GM12801 (cell line): ENCODE data around the gene CTTNBP2.

Experiments
- CTCF ChIP-seq: IDR thresholded peaks from one replicate; pipeline ENCODE4 v1.5.1; 2011; ENCODE audit warnings: control low read depth; ENCODE audit not compliant: insufficient read length; ENCODE audit errors: extremely low read depth

CTTNBP2 gene

DNA sequence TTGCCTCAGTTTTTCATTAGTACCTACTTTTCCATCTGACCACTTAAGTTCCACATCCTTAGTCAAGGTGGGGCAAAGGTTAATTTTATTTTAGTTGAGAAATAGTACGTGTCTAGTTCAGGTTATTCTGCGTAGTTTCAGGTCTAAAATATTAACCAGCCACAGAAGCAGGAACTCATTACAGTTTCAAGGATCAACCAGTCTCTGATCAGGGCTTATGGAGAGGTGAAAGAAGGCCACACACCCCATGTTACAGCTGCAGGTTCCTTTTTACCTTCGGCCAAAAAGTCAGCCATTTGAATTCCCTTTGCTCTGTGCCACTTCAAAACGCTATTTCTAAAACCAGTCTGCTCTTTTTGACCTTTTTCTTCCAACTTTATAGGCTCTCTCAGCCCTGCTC, 134.2 kb downstream of the CTTNBP2 start:
- TF ChIP-seq CTCF: no peak

DNA sequence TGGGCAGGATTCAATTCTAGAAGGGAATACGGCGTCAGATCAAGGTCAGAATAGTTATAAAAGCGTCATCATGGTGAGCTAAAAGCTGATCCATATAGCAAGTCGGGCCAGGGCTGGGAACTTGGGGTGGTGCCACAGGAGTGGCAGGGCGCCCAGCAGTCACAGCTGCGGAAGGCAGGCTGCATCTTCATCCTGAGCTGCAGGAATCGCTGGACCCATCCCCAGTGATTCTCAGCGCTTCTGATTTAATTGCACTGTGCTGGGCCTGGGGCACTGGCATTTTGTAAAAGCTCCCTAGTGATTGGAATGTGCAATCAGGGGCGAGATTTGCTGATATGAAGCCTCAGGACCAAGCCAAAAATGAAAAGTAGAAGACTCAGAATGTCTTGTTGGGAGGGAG, 135.3 kb downstream of the CTTNBP2 start:
- TF ChIP-seq CTCF: no peak

DNA sequence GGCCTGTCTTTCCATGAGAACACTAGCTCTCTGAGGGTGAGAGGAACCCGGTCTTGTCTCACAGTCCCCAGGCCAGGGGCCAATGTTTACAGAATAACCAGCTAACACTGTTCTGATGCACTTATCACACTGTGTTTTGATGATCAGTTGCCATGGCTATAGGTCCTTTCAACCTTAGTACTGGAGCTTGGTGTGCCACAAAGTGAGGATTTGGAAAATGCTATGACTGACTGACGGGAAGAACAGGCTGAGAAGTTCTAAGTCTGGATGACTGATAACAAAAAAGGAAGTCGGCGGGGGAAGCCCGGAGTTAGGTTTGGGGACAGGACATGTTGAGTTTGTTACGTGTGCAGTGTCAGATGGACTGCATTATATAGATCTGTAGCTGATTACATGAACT, 141.8 kb downstream of the CTTNBP2 start:
- no peak for TF ChIP-seq CTCF

DNA sequence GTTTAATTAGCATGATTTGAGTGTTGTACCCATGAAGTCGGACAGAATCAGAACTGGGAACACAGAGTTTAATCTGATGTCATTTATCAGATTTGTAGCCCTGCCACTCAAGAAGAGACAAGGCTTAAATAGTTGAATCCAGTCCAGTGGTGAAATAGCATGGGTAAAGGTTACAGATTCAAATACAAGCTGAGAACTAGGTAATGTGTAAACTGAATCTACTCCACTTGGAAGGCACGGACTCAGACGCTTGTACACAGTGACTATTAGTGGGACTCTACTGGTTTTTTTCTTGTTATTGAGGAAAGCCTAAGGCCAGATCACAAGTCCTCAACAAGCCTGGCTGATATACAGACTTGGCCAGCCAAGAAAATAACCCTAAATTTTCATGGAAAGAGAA, 142.9 kb downstream of the CTTNBP2 start:
- TF ChIP-seq CTCF: no peak

DNA sequence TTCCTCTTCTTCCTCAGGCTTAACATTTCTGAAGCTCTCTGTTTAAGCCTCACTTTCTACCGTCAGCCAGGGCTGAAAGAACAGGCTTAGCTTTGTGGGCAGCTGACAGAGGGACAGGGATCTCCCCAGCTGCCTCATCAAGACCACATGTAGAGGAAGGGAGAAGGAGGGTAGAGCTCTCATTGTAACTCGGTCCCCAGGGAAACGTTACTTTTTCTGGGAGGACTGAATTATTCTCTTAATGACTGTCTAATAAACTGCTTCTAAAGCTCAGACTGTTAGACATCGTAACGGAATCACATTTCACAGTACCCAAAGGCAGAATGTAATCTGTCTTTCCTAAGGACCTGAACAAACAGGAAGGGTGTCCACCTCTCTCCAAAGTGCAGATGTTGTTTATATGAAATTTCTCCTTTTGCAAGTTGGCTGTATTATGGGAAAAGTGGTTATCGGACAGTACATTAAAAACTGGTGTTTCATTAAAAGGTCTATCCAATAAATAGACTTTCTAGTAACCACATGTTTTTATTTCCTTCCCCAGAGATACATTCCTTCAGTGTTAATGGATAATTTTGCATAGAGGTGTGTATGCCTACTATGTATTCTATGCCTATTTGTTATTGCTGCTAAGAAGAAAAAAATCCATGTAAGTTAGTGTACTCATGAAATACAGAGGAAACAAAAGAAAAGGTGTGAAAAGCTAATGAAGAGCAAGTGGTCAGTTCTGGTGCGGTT, 144.2 kb downstream of the CTTNBP2 start:
- no peak for TF ChIP-seq CTCF

GRCh38 chr7:117724898-117725297, 148.3 kb downstream of the CTTNBP2 start:
- no peak for TF ChIP-seq CTCF

DNA sequence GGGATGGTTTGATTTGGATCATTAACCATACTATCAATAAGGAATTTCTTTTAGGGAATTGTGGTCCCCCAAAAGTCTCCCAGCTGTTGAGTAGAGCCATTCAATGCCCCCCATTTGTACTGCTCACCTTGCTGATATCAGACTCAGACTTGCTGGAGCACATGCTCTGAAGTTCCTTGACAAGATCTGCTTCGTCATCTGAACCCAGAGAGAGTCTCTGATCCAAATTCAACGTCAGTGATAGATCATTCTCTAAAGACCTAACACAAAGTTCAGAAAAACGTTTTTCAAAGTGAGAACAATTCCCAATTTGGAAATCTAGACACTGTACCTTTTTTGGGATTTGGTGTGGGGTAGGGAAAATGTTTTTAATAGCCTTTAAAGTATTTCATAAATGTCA, 153.9 kb downstream of the CTTNBP2 start:
- TF ChIP-seq CTCF: no peak
